Urothelium cell line (cell line): Measurements from ENCODE around the gene CATSPERD.

Experiments
- DNase-seq: peaks from one replicate; pipeline ENCODE4 v3.0.0; 2011; ENCODE audit warnings: low spot score, mixed read lengths
- FAIRE-seq: peaks from 2 replicates; lab custom pipeline; 2011; peaks lifted over from hg19 to GRCh38; lab: Jason Lieb, UNC

The CATSPERD gene

GRCh38 chr19:5719961-5720790 is at the start of gene CATSPERD, which contains the start of gene LONP1:
TSS of gene CATSPERD (plus strand) at chr19:5720637. CDS start at chr19:5720738, 101 bp downstream.
TSS of gene LONP1 (minus strand) at chr19:5720146. CDS start at chr19:5720132, 14 bp downstream.
- DNase-seq (peak; percentile 97), FAIRE-seq (peak; percentile 20)

- FAIRE-seq (no peak), DNase-seq (no peak)
These were observed 48.8 kb upstream of the CATSPERD start for GRCh38 chr19:5671600-5671999.

- peak; percentile 55 for FAIRE-seq
- DNase-seq: no peak
These were observed 47.6 kb upstream of the CATSPERD start for GRCh38 chr19:5672708-5673459.

GRCh38 chr19:5673752-5674151 is 46.7 kb upstream of the CATSPERD start:
- FAIRE-seq: no peak
- no peak for DNase-seq

- DNase-seq (no peak), FAIRE-seq (no peak)
These were observed 45.7 kb upstream of the CATSPERD start for GRCh38 chr19:5674714-5675113.

- FAIRE-seq (no peak), DNase-seq (no peak)
These were observed 44.2 kb upstream of the CATSPERD start for GRCh38 chr19:5676105-5676771.

- no peak for FAIRE-seq
- DNase-seq: no peak
These were observed 43.7 kb upstream of the CATSPERD start for GRCh38 chr19:5676772-5677105.

GRCh38 chr19:5677136-5677535 is 43.3 kb upstream of the CATSPERD start:
- DNase-seq: no peak
- no peak for FAIRE-seq

GRCh38 chr19:5677580-5677979 is 42.9 kb upstream of the CATSPERD start:
- DNase-seq: no peak
- no peak for FAIRE-seq

GRCh38 chr19:5678071-5678718 is 42.2 kb upstream of the CATSPERD start:
- FAIRE-seq: no peak

GRCh38 chr19:5679289-5680083 is 41.0 kb upstream of the CATSPERD start:
- DNase-seq (no peak), FAIRE-seq (peak; percentile 53)

More at GRCh38 chr19:5678071-5678718, 42.2 kb upstream of the CATSPERD start:
- no peak for DNase-seq

- FAIRE-seq: no peak
- DNase-seq: no peak
These were observed 40.4 kb upstream of the CATSPERD start for GRCh38 chr19:5680084-5680436.

GRCh38 chr19:5680437-5681368 is 39.7 kb upstream of the CATSPERD start, which contains the start of the genes HSD11B1L and MICOS13:
TSS of gene HSD11B1L (plus strand) at chr19:5681027. CDS start at chr19:5684833, 3,806 bp downstream.
TSS of gene MICOS13 (minus strand) at chr19:5680516. CDS start at chr19:5680486, 30 bp downstream.
- peak; percentile 95 for DNase-seq
- no peak for FAIRE-seq

GRCh38 chr19:5681391-5682106 is 38.9 kb upstream of the CATSPERD start:
- peak; percentile 40 for FAIRE-seq
- no peak for DNase-seq

- DNase-seq (no peak), FAIRE-seq (no peak)
These were observed 38.3 kb upstream of the CATSPERD start for GRCh38 chr19:5682107-5682482.

GRCh38 chr19:5683177-5683886 is 37.1 kb upstream of the CATSPERD start:
- FAIRE-seq: no peak

GRCh38 chr19:5684694-5685430 is 35.6 kb upstream of the CATSPERD start:
- FAIRE-seq (no peak), DNase-seq (no peak)

More at GRCh38 chr19:5683177-5683886, 37.1 kb upstream of the CATSPERD start:
- no peak for DNase-seq
